Neural cell (in vitro differentiated cells): ENCODE data around the gene C6orf132. TPM values are rescaled to one million over a fixed set of nuclear protein-coding genes. Genes with fewer than 3 reads are reported as not detected.

Experiments
- H2AFZ ChIP-seq: fragments of 200-600, 300-800 bp; sonication (generic), shearing (Covaris generic); 2 replicates; pipeline ENCODE4 v1.6.0; 2014; ENCODE audit warnings: low read depth, mild to moderate bottlenecking, antibody characterized with exemption, low read length, moderate library complexity
- H3F3A ChIP-seq: fragments of 200-600 bp; shearing (Covaris generic); 2 replicates; pipeline ENCODE4 v1.6.1; 2016; ENCODE audit warnings: mild to moderate bottlenecking, moderate library complexity, mixed read lengths, antibody characterized with exemption, low read length; ENCODE audit not compliant: insufficient read depth, poor library complexity, severe bottlenecking
- H3K27ac ChIP-seq: fragments of 200-600, 300-800 bp; sonication (generic), shearing (Covaris generic); 2 replicates; pipeline ENCODE4 v1.5.1; 2014; ENCODE audit warnings: mild to moderate bottlenecking, low read length, moderate library complexity
- H3K27me3 ChIP-seq: fragments of 300-800, 200-600 bp; sonication (generic), shearing (Covaris generic); 2 replicates; pipeline ENCODE4 v1.6.0; 2014; ENCODE audit warnings: mild to moderate bottlenecking, low read depth, low read length, moderate library complexity; ENCODE audit not compliant: insufficient read depth
- H3K36me3 ChIP-seq: fragments of 300-800, 200-600 bp; sonication (generic), shearing (Covaris generic); 2 replicates; pipeline ENCODE4 v1.5.1; 2014; ENCODE audit warnings: mild to moderate bottlenecking, antibody characterized with exemption, low read length, moderate library complexity; ENCODE audit not compliant: insufficient read depth
- H3K4me2 ChIP-seq: fragments of 300-800, 200-600 bp; sonication (generic), shearing (Covaris generic); 2 replicates; pipeline ENCODE4 v1.6.0; 2014; ENCODE audit warnings: mild to moderate bottlenecking, low read length
- H3K4me3 ChIP-seq: fragments of 300-800, 200-600 bp; sonication (generic), shearing (Covaris generic); 2 replicates; pipeline ENCODE4 v1.5.1; 2014; ENCODE audit warnings: mild to moderate bottlenecking, low read length, moderate library complexity
- H3K79me2 ChIP-seq: fragments of 200-600 bp; shearing (Covaris generic); replicated peaks from 2 replicates; pipeline ENCODE4 v1.6.0; 2014; ENCODE audit warnings: mild to moderate bottlenecking, low read length, moderate library complexity; ENCODE audit not compliant: insufficient read depth
- H3K9ac ChIP-seq: fragments of 300-800, 200-600 bp; sonication (generic), shearing (Covaris generic); 2 replicates; pipeline ENCODE4 v1.6.1; 2016; ENCODE audit warnings: mild to moderate bottlenecking, low read length, mixed read lengths
- H3K9me2 ChIP-seq: fragments of 200-600 bp; shearing (Covaris generic); 2 replicates; pipeline ENCODE4 v1.6.1; 2016; ENCODE audit warnings: mild to moderate bottlenecking, low read length, mixed read lengths; ENCODE audit not compliant: insufficient read depth
- H3K9me3 ChIP-seq: fragments of 200-600, 300-800 bp; sonication (generic), shearing (Covaris generic); 2 replicates; pipeline ENCODE4 v1.6.1; 2016; ENCODE audit warnings: mild to moderate bottlenecking, mixed run types, low read length, moderate library complexity, mixed read lengths
- H4K20me1 ChIP-seq: fragments of 200-600 bp; shearing (Covaris generic); 2 replicates; pipeline ENCODE4 v1.6.1; 2016; ENCODE audit warnings: mild to moderate bottlenecking, mixed run types; ENCODE audit not compliant: insufficient read depth
- EP300 ChIP-seq: fragments of 450-650 bp; conservative IDR thresholded peaks from 2 replicates; pipeline ENCODE4 v1.6.1; 2014; ENCODE audit warnings: antibody characterized with exemption, mild to moderate bottlenecking, moderate library complexity; ENCODE audit not compliant: poor library complexity, severe bottlenecking
- EZH2 ChIP-seq: fragments of 200-600, 300-800 bp; shearing (Covaris generic), sonication (generic); IDR thresholded peaks from 2 replicates; pipeline ENCODE4 v1.6.1; 2014; ENCODE audit warnings: antibody characterized with exemption, low read length, borderline replicate concordance, mild to moderate bottlenecking; ENCODE audit not compliant: insufficient read depth, poor library complexity, severe bottlenecking
- MXI1 ChIP-seq: fragments of 450-650 bp; conservative IDR thresholded peaks from 2 replicates; pipeline ENCODE4 v1.6.1; 2014; ENCODE audit warnings: antibody characterized with exemption, mild to moderate bottlenecking; ENCODE audit not compliant: poor library complexity, severe bottlenecking
- POLR2AphosphoS5 ChIP-seq: IDR thresholded peaks from 2 replicates; pipeline ENCODE4 v1.6.1; 2012
- RAD21 ChIP-seq: fragments of 450-650 bp; conservative IDR thresholded peaks from 2 replicates; pipeline ENCODE4 v1.6.1; 2014; ENCODE audit warnings: antibody characterized with exemption, mild to moderate bottlenecking, moderate library complexity
- REST ChIP-seq: IDR thresholded peaks from 2 replicates; pipeline ENCODE4 v1.6.1; 2012; ENCODE audit warnings: borderline replicate concordance
- SMC3 ChIP-seq: fragments of 450-650 bp; conservative IDR thresholded peaks from 2 replicates; pipeline ENCODE4 v1.6.1; 2014; ENCODE audit warnings: antibody characterized with exemption, mild to moderate bottlenecking, moderate library complexity; ENCODE audit not compliant: poor library complexity
- TAF1 ChIP-seq: IDR thresholded peaks from 2 replicates; pipeline ENCODE4 v1.6.1; 2012; ENCODE audit warnings: low read depth
- polyA plus RNA-seq: library from polyadenylated mRNA; depleted of rRNA; stranded (reverse); fragments of >200 nt; gene quantifications from 2 replicates; pipeline ENCODE4 v1.2.3, GENCODE V29; 2014
- TF ChIP-seq, protein P1 (sequence below): fragments of 450-650 bp; IDR thresholded peaks from 2 replicates; pipeline ENCODE4 v1.5.1; 2014; ENCODE audit warnings: antibody characterized with exemption, mild to moderate bottlenecking, moderate library complexity; ENCODE audit not compliant: poor library complexity, severe bottlenecking

The C6orf132 gene
- polyA plus RNA-seq, 1 donor from 2014 or later: not detected

GRCh38 chr6:42135722-42136121 is 6.7 kb downstream of the C6orf132 start:
- H4K20me1 ChIP-seq: no peaks in the 10 kb centered on the region

DNA sequence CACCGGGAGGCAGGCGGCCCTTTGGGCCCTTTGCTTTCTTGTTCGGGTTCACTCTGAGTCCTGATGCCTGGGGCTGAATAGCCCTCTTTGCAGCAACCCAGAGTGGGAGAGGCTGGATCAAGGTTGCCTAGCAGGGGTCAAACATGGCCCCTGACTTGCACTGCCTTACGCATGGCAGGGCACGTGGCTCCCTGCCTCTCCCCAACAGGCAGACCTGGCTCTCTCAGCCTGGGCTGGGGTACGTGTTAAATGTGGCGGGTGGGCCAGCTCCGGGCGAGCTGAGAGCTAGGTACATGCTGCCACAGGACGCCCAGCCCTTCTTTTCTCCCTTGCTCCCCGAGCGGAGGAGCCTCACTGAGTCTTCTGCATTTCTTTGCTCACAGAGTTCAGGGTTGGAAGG is 7.3 kb downstream of the C6orf132 start:
- Histone ChIP-seq H2AFZ (no peak overlapping the region), H4K20me1 (no peaks in the 10 kb centered on the region), H3K9me2 (no peaks in the 10 kb centered on the region), H3K27ac (no peak overlapping the region), H3F3A (no peaks in the 10 kb centered on the region), H3K27me3 (no peaks in the 10 kb centered on the region), H3K4me2 (no peak overlapping the region), H3K9ac (no peak overlapping the region), H3K79me2 (no peaks in the 10 kb centered on the region), H3K9me3 (no peaks in the 10 kb centered on the region), H3K36me3 (no peaks in the 10 kb centered on the region), H3K4me3 (no peak overlapping the region)
- TF ChIP-seq RAD21 (no peak), EZH2 (no peak), TAF1 (no peak), SMC3 (no peak), POLR2AphosphoS5 (no peak), EP300 (no peak), MXI1 (no peak)
- TF ChIP-seq, protein P1, sequence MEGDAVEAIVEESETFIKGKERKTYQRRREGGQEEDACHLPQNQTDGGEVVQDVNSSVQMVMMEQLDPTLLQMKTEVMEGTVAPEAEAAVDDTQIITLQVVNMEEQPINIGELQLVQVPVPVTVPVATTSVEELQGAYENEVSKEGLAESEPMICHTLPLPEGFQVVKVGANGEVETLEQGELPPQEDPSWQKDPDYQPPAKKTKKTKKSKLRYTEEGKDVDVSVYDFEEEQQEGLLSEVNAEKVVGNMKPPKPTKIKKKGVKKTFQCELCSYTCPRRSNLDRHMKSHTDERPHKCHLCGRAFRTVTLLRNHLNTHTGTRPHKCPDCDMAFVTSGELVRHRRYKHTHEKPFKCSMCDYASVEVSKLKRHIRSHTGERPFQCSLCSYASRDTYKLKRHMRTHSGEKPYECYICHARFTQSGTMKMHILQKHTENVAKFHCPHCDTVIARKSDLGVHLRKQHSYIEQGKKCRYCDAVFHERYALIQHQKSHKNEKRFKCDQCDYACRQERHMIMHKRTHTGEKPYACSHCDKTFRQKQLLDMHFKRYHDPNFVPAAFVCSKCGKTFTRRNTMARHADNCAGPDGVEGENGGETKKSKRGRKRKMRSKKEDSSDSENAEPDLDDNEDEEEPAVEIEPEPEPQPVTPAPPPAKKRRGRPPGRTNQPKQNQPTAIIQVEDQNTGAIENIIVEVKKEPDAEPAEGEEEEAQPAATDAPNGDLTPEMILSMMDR: no peak

More at GRCh38 chr6:42135722-42136121, 6.7 kb downstream of the C6orf132 start:
- Histone ChIP-seq H3K4me3 (no peak overlapping the region), H3F3A (no peaks in the 10 kb centered on the region), H3K9me3 (no peaks in the 10 kb centered on the region), H3K36me3 (no peaks in the 10 kb centered on the region), H2AFZ (no peak overlapping the region), H3K79me2 (no peaks in the 10 kb centered on the region), H3K27ac (no peak overlapping the region), H3K4me2 (no peak overlapping the region), H3K9ac (no peak overlapping the region), H3K9me2 (no peaks in the 10 kb centered on the region), H3K27me3 (no peaks in the 10 kb centered on the region)
- TF ChIP-seq MXI1 (no peak), SMC3 (no peak), REST (no peak), TAF1 (no peak), EP300 (no peak), EZH2 (no peak), RAD21 (no peak), POLR2AphosphoS5 (no peak)
- TF ChIP-seq, protein P1: no peak
